ENCODE data around the gene CCR5.

The CCR5 gene

DNA sequence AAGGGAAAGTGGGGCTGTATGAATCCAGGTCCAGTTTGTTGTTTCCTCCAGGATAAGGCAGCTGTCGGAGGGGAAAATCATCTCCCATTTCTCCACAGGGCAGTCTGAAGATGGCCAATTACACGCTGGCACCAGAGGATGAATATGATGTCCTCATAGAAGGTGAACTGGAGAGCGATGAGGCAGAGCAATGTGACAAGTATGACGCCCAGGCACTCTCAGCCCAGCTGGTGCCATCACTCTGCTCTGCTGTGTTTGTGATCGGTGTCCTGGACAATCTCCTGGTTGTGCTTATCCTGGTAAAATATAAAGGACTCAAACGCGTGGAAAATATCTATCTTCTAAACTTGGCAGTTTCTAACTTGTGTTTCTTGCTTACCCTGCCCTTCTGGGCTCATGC is 37.2 kb downstream of the CCR5 start:
- Mint-ChIP-seq H3K4me1 (peaks cover 27% of the 10 kb centered on the region), H3K4me3 (no peak overlapping the region), H3K9me3 (no peaks in the 10 kb centered on the region), H3K27me3 (no peaks in the 10 kb centered on the region), H3K27ac (peak overlapping the region; percentile 60), H3K36me3 (no peaks in the 10 kb centered on the region)

DNA sequence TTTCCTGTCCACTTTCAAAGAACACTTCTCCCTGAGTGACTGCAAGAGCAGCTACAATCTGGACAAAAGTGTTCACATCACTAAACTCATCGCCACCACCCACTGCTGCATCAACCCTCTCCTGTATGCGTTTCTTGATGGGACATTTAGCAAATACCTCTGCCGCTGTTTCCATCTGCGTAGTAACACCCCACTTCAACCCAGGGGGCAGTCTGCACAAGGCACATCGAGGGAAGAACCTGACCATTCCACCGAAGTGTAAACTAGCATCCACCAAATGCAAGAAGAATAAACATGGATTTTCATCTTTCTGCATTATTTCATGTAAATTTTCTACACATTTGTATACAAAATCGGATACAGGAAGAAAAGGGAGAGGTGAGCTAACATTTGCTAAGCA is 38.1 kb downstream of the CCR5 start:
- H3K9me3 Mint-ChIP-seq, result no peaks in the 10 kb centered on the region
- no peak overlapping the region for H3K4me3 Mint-ChIP-seq
- H3K27me3 Mint-ChIP-seq, result no peaks in the 10 kb centered on the region
- H3K27ac Mint-ChIP-seq, result no peak overlapping the region
- H3K4me1 Mint-ChIP-seq, result peaks cover 27% of the 10 kb centered on the region
- H3K36me3 Mint-ChIP-seq, result no peaks in the 10 kb centered on the region

DNA sequence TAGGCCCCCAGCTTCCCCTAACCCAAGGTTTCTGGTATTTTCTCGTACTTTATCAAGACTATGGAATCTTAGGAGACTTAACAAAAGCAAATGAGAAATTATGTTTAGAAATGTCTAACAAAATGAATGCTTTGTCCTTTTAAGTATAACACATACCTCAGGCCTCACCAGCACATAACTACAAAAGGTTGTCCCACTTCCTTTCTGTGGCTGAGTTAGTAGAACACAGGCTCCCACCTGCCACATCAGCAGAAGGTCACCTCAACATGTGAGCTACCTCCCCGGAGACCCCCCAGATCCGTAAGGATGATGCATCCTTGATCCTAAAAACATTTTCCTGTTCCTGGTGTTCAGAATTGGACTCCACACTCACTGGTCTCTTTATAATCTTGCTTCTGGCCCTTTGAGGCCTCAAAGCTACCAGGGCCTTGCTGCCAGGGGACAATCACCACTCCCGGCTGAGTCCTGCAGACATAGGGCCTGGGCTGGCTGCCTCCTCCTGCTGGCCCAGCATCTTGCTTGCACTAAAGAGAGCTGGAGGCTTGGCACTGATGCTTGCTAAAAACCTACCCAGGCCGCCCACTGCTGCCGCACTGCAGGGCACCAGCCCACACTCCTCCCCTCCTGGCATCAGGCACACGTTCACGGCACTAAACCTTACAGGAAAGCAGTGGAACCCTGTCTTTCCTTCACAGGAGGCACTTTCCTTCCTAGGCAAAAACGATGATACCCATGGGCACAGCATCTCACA is 39.2 kb downstream of the CCR5 start:
- Mint-ChIP-seq H3K4me3 (no peak overlapping the region), H3K36me3 (no peaks in the 10 kb centered on the region), H3K4me1 (peaks cover 27% of the 10 kb centered on the region), H3K27ac (no peak overlapping the region), H3K27me3 (no peaks in the 10 kb centered on the region), H3K9me3 (no peaks in the 10 kb centered on the region)

DNA sequence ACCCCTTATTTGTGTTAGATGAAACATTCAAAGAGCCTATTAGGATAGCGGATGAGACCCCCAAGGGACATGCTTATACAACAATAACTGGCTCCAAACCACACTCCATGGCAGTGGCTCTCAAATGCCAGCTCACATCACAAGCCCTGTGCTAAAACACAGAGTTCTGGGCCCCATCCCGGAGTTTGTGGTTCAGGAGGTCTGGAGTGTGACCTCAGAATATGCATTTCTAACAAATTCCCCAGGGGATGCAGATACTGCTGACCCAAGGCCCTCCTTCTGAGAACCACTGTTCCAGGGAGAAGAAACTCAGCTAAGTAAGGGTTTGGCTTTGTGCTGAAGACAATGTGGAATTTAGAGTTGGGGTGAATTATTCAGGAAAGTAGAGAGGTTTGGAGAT is 39.9 kb downstream of the CCR5 start:
- H3K36me3 Mint-ChIP-seq, result no peaks in the 10 kb centered on the region
- H3K27me3 Mint-ChIP-seq, result no peaks in the 10 kb centered on the region
- no peaks in the 10 kb centered on the region for H3K9me3 Mint-ChIP-seq
- H3K4me3 Mint-ChIP-seq, result no peak overlapping the region
- H3K27ac Mint-ChIP-seq, result no peak overlapping the region
- H3K4me1 Mint-ChIP-seq, result peaks cover 27% of the 10 kb centered on the region

DNA sequence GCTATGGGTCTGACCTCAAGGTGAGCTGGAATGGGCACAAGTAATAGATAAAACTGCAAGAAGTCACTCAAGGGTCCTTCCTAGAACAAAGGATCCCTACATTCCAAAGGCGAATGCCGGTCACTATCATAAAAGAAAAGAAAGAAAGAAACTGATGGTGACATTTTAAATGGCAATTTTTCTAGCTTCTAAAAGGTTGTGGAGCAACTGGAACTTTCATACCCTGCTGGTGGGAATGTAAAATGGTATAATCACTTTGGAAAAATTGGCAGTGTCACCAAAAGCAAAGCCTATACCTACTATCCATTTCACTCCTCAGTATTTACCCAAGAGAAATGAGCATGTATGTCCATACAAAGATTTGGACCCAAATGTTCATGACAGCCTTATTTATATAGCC is 40.5 kb downstream of the CCR5 start:
- Mint-ChIP-seq H3K9me3 (no peaks in the 10 kb centered on the region), H3K27me3 (no peaks in the 10 kb centered on the region), H3K27ac (no peak overlapping the region), H3K4me3 (no peak overlapping the region), H3K36me3 (no peaks in the 10 kb centered on the region), H3K4me1 (peaks cover 32% of the 10 kb centered on the region)

DNA sequence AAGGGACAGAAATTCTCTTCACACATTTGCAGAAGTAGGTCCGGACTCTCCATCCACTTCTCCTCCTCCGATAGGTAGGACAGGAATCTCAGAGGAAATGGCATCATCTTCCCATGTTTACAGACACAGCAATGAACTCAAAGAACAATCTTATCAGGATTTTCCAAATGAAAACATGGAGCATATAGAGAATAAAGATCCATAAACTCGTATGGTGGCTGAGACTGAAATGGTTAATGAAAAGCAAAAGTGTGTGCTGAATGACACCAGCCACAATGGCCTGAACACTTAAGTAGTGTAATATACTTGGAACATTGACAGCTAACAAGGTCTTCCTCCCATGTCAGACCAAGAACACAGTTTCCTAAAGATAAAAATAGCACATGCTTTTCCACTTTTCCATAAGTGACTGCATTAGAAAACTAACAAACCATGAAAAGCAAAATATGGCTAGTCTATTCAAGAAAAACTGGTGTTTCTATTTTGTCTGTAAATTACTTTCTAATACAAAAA is 42.1 kb downstream of the CCR5 start:
- Mint-ChIP-seq H3K27ac (no peak overlapping the region), H3K9me3 (no peaks in the 10 kb centered on the region), H3K27me3 (no peaks in the 10 kb centered on the region), H3K4me1 (peaks cover 22% of the 10 kb centered on the region), H3K4me3 (no peak overlapping the region), H3K36me3 (no peaks in the 10 kb centered on the region)

DNA sequence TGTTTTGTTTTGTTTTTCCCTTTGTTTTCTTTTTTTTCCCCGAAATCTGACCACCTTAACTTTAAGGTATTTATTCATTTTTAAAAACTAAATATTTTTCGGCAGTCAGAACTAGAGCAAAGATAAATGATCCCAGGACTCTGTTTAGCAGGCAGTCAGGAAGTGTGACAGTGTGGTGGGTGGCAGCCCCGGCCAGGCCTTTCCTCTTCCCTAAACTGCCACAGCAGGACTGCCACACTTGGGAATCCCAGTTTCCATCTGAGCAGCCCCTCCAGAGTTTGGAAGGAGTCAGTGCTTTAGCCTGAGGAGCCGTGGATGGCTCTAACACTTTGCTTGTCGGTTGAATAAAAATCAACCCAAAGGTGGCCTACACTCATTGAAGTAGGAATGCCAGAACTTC is 43.2 kb downstream of the CCR5 start:
- Mint-ChIP-seq H3K27me3 (no peaks in the 10 kb centered on the region), H3K27ac (no peak overlapping the region), H3K9me3 (no peaks in the 10 kb centered on the region), H3K4me3 (no peak overlapping the region), H3K4me1 (peaks cover 17% of the 10 kb centered on the region), H3K36me3 (no peaks in the 10 kb centered on the region)

DNA sequence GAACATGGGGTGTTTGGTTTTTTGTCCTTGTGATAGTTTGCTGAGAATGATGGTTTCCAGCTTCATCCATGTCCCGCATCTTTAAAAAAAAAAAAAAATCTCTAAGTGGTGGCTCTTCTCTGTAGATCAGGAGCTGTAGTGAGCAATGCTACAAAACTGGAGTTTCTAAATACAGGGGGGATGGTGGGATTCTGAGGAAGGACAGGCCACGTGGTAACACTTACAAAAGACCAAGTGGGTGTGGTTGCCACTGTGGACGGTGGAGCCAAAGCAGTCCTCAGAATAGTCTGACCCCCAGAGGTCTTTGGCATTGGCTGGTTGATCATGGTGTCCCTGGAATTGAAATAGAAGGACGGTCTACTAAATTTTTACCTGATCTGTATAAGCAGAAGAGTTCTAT is 44.0 kb downstream of the CCR5 start:
- no peak overlapping the region for H3K27ac Mint-ChIP-seq
- H3K27me3 Mint-ChIP-seq, result no peaks in the 10 kb centered on the region
- H3K4me3 Mint-ChIP-seq, result no peak overlapping the region
- peaks cover 14% of the 10 kb centered on the region for H3K4me1 Mint-ChIP-seq
- no peaks in the 10 kb centered on the region for H3K9me3 Mint-ChIP-seq
- no peaks in the 10 kb centered on the region for H3K36me3 Mint-ChIP-seq

DNA sequence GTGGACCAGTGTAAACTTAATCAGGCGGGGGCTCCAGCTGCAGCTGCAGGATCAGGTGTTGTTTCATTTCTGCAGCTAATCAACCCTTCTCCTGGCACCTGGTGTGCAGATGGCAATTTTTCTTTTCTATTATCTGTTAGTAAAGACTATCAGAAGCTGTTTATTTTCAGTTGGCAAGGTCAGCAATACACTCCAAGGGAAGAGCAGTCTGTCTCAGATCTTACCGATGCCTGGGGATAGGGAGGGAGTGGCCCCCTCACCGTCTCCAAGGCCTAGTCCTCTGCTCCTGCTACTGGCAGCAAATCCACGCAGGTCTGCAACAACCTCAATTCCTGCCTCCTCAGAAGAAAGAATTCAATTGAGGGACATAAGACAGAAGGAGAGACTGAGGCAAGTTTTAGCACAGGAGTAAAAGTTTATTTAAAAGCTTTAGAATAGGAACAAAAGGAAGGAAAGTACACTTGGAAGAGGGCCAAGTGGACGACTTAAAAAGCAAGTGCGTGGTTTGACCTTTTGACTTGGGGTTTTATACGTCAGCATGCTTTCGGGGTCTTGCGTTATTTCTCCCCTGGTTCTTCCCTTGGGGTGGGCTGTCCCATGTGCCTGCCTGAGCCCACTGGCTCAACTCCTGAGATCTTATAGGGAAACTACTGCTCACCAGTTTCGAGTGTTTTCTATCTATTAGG is 45.5 kb downstream of the CCR5 start:
- Mint-ChIP-seq H3K36me3 (no peaks in the 10 kb centered on the region), H3K9me3 (no peaks in the 10 kb centered on the region), H3K27me3 (no peaks in the 10 kb centered on the region), H3K4me1 (peaks cover 8% of the 10 kb centered on the region), H3K4me3 (no peak overlapping the region), H3K27ac (no peak overlapping the region)

DNA sequence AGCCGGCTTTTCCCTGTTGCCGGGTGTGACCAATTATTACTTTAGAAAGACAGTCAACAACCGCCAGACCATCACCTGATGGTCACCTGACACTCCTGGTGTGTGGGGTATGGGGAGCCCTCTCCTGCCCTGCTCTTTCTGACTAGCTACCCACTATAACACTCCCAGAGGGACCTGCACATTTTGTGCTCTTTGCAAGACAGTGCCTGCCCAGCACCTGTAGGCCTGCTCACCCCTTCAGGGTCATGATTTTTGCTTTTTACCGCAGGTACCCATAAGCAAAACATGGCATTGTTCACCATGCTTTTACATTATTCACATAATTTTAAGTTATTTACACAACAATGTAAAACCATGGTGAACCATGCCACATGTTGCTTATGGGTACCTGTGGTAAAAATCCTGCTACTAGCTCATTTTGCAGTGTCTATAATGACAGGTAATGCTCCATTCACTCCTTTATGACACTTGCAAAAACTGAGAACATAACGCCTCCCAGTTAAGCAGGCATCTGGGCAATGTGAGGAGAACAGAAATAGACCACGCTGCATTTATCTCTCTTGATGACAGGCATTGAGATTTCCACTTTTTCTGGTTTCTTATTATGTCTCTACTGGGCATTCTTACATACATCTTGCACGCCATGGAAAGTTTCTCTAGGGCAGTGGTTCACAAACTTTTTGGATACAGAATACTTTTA is 46.2 kb downstream of the CCR5 start:
- no peaks in the 10 kb centered on the region for H3K27me3 Mint-ChIP-seq
- H3K9me3 Mint-ChIP-seq, result no peaks in the 10 kb centered on the region
- H3K4me3 Mint-ChIP-seq, result no peak overlapping the region
- no peaks in the 10 kb centered on the region for H3K36me3 Mint-ChIP-seq
- peaks cover 8% of the 10 kb centered on the region for H3K4me1 Mint-ChIP-seq
- no peak overlapping the region for H3K27ac Mint-ChIP-seq

DNA sequence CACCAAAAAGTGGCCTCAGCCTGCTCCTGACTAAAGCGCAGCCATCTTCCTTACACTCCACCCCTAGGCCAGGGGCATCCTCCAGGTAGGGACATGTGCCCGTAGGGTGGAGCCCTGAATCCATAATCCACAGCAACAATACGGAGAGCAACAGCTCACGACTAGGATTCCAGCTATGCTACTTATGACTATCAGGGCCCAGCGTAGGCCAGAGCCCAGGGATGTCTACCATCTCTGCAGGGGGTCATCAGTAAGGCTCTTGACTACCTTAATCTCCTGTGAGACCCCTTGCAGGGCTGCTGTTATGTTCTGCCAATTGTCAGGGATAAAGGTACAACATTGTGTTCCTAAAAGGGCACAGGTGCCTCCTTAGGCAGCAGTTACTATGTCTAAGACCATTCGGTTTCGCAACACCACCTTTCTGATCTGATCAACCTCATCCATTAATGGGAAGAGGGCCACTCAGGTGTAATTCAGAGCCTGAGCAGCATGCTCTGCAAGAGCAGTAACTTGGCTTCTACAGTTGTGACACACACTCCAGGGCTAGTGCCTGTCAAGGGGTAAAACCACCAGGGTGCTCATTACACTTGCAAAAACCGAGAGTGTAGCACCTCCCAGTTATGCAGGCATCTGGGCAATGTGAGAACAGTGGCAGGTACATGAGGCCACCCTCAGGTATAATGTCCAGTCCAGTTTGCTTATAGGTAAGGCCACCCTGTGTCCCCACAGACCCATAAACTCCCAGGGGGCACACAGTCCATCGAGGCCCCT is 47.3 kb downstream of the CCR5 start:
- Mint-ChIP-seq H3K27me3 (no peaks in the 10 kb centered on the region), H3K36me3 (no peaks in the 10 kb centered on the region), H3K4me1 (peaks cover 8% of the 10 kb centered on the region), H3K9me3 (no peaks in the 10 kb centered on the region), H3K4me3 (no peak overlapping the region), H3K27ac (no peak overlapping the region)

DNA sequence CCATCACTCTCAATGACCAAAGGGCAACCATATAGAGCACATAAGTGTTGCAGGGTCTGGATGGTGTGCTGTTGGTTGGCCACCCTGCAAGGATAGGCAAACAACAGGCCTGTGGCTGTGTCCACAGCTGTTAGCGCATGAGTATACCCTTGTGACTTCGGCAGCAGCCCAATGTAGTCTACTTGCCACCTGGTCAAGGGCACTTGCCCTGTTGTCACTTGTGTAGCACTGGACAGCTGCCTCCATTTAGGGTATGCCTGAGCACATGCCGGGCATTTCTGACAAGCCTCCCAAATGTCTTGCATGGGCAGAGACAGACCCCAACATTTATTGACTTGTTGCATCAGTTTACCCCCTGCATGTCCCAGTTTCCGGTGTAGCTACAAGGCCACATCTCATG is 49.1 kb downstream of the CCR5 start:
- Mint-ChIP-seq H3K4me3 (no peak overlapping the region), H3K27me3 (no peaks in the 10 kb centered on the region), H3K27ac (no peak overlapping the region), H3K9me3 (no peaks in the 10 kb centered on the region), H3K36me3 (no peaks in the 10 kb centered on the region), H3K4me1 (peaks cover 8% of the 10 kb centered on the region)

DNA sequence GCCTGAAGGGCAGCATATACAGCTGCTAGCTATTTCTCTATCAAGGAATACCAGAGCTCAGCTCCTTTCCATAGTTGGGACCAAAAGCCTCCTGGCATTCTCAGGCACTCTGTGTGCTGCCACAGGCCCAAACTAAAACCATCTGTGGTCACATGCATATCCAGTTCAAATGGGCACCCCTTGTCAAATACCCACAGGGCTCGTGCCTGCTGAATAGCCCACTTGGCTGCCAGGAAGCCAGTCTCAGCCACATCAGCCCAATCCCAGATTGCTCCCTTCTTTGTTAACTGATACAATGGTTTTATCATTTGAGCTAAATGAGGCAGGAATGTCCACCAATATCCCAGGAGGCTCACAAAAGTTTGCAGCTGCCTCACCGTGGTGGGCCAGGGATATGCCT is 50.2 kb downstream of the CCR5 start:
- Mint-ChIP-seq H3K4me3 (no peak overlapping the region), H3K36me3 (no peaks in the 10 kb centered on the region), H3K27me3 (no peaks in the 10 kb centered on the region), H3K4me1 (peaks cover 7% of the 10 kb centered on the region), H3K9me3 (no peaks in the 10 kb centered on the region), H3K27ac (no peak overlapping the region)

DNA sequence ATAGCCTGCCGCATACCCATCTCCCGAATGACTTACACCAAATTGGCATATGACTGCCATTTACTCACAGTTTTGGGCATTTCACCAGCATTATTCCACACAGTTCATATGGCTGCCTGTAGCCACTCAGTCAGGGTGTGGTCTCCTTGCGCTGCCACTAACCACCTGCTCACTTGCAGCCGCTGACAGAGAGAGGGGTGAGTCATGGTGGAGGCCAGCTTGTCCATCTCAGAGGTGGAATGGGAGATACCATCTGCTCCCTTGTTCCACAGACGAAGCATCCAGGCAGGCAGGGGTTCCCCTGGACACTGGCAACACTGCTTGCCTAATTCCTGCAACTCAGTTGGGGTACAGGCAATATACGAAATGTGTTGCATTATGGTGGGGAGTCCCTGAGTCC is 51.9 kb downstream of the CCR5 start:
- Mint-ChIP-seq H3K36me3 (no peaks in the 10 kb centered on the region), H3K27me3 (no peaks in the 10 kb centered on the region), H3K9me3 (no peaks in the 10 kb centered on the region), H3K4me1 (peaks cover 4% of the 10 kb centered on the region), H3K4me3 (no peak overlapping the region), H3K27ac (no peak overlapping the region)

DNA sequence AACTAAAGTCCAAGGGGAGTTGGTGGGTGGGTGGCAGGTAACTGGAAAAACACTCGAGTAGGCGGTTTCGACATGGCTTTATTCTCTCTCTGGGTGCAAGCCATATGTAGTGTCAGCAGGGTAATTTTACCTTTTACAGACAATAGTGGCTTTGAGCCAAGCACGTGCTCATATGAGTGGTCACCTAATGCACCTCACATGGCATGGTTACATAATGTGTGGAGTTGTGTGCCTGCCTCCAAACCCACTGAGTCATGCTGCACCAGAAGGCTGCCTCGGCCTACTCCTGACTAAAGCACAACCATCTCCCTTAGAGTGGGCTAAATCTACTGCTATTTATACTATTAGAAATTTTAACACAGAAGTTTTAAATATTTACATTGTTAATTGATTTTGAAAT is 52.8 kb downstream of the CCR5 start:
- no peak overlapping the region for H3K27ac Mint-ChIP-seq
- H3K9me3 Mint-ChIP-seq, result no peaks in the 10 kb centered on the region
- no peaks in the 10 kb centered on the region for H3K36me3 Mint-ChIP-seq
- peaks cover 4% of the 10 kb centered on the region for H3K4me1 Mint-ChIP-seq
- no peaks in the 10 kb centered on the region for H3K27me3 Mint-ChIP-seq
- H3K4me3 Mint-ChIP-seq, result no peak overlapping the region

Data from activated naive CD4-positive, alpha-beta T cell treated with anti-CD3 and anti-CD28 coated beads, Interleukin-2, amount 50 U/mL, for 24 hours (primary cell).